Left renal cortex interstitium (tissue), 4 donors: ENCODE measurements around the gene ZNF747. TPM values are rescaled to one million over a fixed set of nuclear protein-coding genes. Genes with fewer than 3 reads are reported as not detected.

Source experiments
- polyA plus RNA-seq, 4 donors: library from polyadenylated mRNA; unstranded; fragments of 120-200 nt; gene quantifications; one replicate each; pipeline ENCODE4 v1.2.1, GENCODE V29; 2013; ENCODE audit not compliant: insufficient read length in 4 of 4

ZNF747 gene
- polyA plus RNA-seq, 4 donors: 9.1 to 12.3 (median 11.3) TPM

Other genes starting within 250 kb of the ZNF747 start
- gene CD2BP2, start 179.6 kb downstream of the ZNF747 start, polyA plus RNA-seq: 10 to 100 TPM; 55.4 to 65.2 (median 61.0) TPM
- gene TBC1D10B, start 164.4 kb downstream of the ZNF747 start, polyA plus RNA-seq: 10 to 100 TPM; 28.5 to 46.7 (median 39.8) TPM
- gene MYL11, start 160.1 kb downstream of the ZNF747 start, polyA plus RNA-seq: 1 to 10 TPM in 1 of 4 donors, under 1 TPM in 3; 0.51 to 1.6 (median 0.62) TPM
- gene SEPTIN1, start 152.3 kb downstream of the ZNF747 start, polyA plus RNA-seq: 1 to 10 TPM; 1.5 to 3.6 (median 2.8) TPM
- 10 to 100 TPM; 11.7 to 17.5 (median 13.7) TPM for gene ZNF48, start 139.4 kb downstream of the ZNF747 start, polyA plus RNA-seq
- gene ZNF771, start 127.3 kb downstream of the ZNF747 start, polyA plus RNA-seq: 10 to 100 TPM in 1 of 4 donors, 1 to 10 TPM in 3; 5.5 to 12.5 (median 6.9) TPM
- 10 to 100 TPM; 44.1 to 64.1 (median 48.8) TPM for gene DCTPP1, start 104.8 kb downstream of the ZNF747 start, polyA plus RNA-seq
- gene SEPHS2, start 89.0 kb downstream of the ZNF747 start, polyA plus RNA-seq: 100 to 1,000 TPM in 1 of 4 donors, 10 to 100 TPM in 3; 84.0 to 104 (median 94.8) TPM
- gene ITGAL, start 62.1 kb downstream of the ZNF747 start, polyA plus RNA-seq: 1 to 10 TPM; 1.0 to 3.5 (median 1.7) TPM
- 10 to 100 TPM; 47.3 to 73.7 (median 63.8) TPM for gene ZNF768, start 8.3 kb downstream of the ZNF747 start, polyA plus RNA-seq
- gene ZNF764, start 23.5 kb upstream of the ZNF747 start, polyA plus RNA-seq: 10 to 100 TPM in 3 of 4 donors, 1 to 10 TPM in 1; 9.4 to 18.6 (median 15.0) TPM
- gene ZNF688, start 36.9 kb upstream of the ZNF747 start, polyA plus RNA-seq: 10 to 100 TPM; 11.3 to 18.5 (median 15.8) TPM
- gene ZNF785, start 50.8 kb upstream of the ZNF747 start, polyA plus RNA-seq: 10 to 100 TPM; 17.5 to 36.5 (median 27.8) TPM
- 10 to 100 TPM; 12.8 to 16.0 (median 14.4) TPM for gene ZNF689, start 75.5 kb upstream of the ZNF747 start, polyA plus RNA-seq
- 10 to 100 TPM; 38.2 to 54.8 (median 46.0) TPM for gene PRR14, start 116.1 kb upstream of the ZNF747 start, polyA plus RNA-seq
- gene FBRS, start 123.6 kb upstream of the ZNF747 start, polyA plus RNA-seq: 10 to 100 TPM; 39.7 to 97.0 (median 67.1) TPM
- gene SRCAP, start 164.3 kb upstream of the ZNF747 start, polyA plus RNA-seq: 10 to 100 TPM; 23.0 to 62.5 (median 37.3) TPM
- gene PHKG2, start 213.6 kb upstream of the ZNF747 start, polyA plus RNA-seq: 10 to 100 TPM; 22.9 to 44.4 (median 33.9) TPM
- 10 to 100 TPM in 2 of 4 donors, 1 to 10 TPM in 2; 7.8 to 12.1 (median 10.2) TPM for gene CFAP119, start 227.2 kb upstream of the ZNF747 start, polyA plus RNA-seq
- 100 to 1,000 TPM; 112 to 130 (median 120) TPM for gene RNF40, start 227.5 kb upstream of the ZNF747 start, polyA plus RNA-seq